HEK293T (cell line): ENCODE measurements around the gene GK2.

ENCODE experiments used
- FOXA1 ChIP-seq: fragments of 450-650 bp; IDR thresholded peaks from 2 replicates; pipeline ENCODE4 v1.6.1; 2016; ENCODE audit warnings: mild to moderate bottlenecking
- L3MBTL2 ChIP-seq: fragments of 450-650 bp; conservative IDR thresholded peaks from 2 replicates; pipeline ENCODE4 v1.6.1; 2016; ENCODE audit warnings: mild to moderate bottlenecking

- no peak for TF ChIP-seq L3MBTL2
- no peak for TF ChIP-seq FOXA1
These were observed 47.2 kb upstream of the GK2 start for GRCh38 chr4:79455216-79455615.
